HepG2 (cell line): ENCODE results near the gene RNF149.

Experiments used
- JARID2 ChIP-seq: sonication (generic); formaldehyde crosslinking; IDR thresholded peaks from 2 replicates; pipeline ENCODE4 v1.8.1; 2023; ENCODE audit warnings: missing genetic modification reagents, inconsistent platforms; ENCODE audit not compliant: insufficient replicate concordance
- POLR2AphosphoS5 ChIP-seq: IDR thresholded peaks from 2 replicates; pipeline ENCODE4 v1.6.1; 2012; ENCODE audit warnings: low read depth, low read length
- SMC3 ChIP-seq: IDR thresholded peaks from 2 replicates; pipeline ENCODE4 v1.6.1; 2011; ENCODE audit warnings: low read length, improper control_type of control experiment
- ZFX ChIP-seq: sonication (generic); formaldehyde crosslinking; IDR thresholded peaks from 2 replicates; pipeline ENCODE4 v1.4.0; 2020; ENCODE audit warnings: mild to moderate bottlenecking, low read depth, missing genetic modification reagents, moderate library complexity
- ZNF747 ChIP-seq: sonication (generic); formaldehyde crosslinking; IDR thresholded peaks from 2 replicates; pipeline ENCODE4 v1.8.1; 2023; ENCODE audit warnings: missing genetic modification reagents, mild to moderate bottlenecking, borderline replicate concordance
- TF ChIP-seq, protein P1 (sequence below): sonication (generic); formaldehyde crosslinking; IDR thresholded peaks from 2 replicates; pipeline ENCODE4 v1.8.1; 2023; ENCODE audit warnings: missing genetic modification reagents, inconsistent platforms, borderline replicate concordance

DNA sequence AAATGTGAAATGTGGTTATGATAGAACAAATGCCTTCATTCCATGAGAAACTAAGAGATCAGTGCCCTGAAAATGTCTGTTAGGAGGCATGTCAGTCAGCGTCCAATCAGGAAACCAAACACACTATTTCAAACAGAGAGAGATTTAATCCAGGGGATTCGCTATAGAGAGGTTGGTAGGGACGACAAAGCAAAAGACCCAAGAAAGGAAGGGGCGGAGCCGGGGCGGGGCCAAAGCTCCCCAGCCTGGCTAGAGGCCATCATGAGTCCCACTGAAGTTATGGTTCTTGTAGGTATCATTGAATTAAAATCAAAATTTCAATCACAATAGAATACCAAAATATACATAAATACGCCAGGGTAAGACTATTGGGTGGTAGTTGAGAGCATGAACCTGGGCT lies 32.9 kb upstream of the RNF149 start:
- no peak for TF ChIP-seq ZNF747
- TF ChIP-seq ZFX, result no peak
- TF ChIP-seq, protein P1, sequence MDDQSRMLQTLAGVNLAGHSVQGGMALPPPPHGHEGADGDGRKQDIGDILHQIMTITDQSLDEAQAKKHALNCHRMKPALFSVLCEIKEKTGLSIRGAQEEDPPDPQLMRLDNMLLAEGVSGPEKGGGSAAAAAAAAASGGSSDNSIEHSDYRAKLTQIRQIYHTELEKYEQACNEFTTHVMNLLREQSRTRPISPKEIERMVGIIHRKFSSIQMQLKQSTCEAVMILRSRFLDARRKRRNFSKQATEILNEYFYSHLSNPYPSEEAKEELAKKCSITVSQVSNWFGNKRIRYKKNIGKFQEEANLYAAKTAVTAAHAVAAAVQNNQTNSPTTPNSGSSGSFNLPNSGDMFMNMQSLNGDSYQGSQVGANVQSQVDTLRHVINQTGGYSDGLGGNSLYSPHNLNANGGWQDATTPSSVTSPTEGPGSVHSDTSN (CRISPR knock-in tag), result no peak
- no peak for TF ChIP-seq SMC3
- no peak for TF ChIP-seq POLR2AphosphoS5
- no peak for TF ChIP-seq JARID2 (CRISPR knock-in tag)
